Activated CD8-positive, alpha-beta memory T cell treated with anti-CD3 and anti-CD28 coated beads for 4 hours (primary cell): Measurements from ENCODE around the gene UEVLD.
A peak's percentile ranks its signal among the peaks of the same experiment; 100 is the strongest.

Experiments used
- DNase-seq, 2 donors: peaks; one replicate each; pipeline ENCODE4 v3.0.0-alpha.2; 2020; ENCODE audit warnings: low read depth in 2 of 2

UEVLD gene

GRCh38 chr11:18581825-18582224, 6.7 kb downstream of the UEVLD start:
- no peak for DNase-seq

- DNase-seq, result no peak
Measured at GRCh38 chr11:18580113-18580766, 8.3 kb downstream of the UEVLD start.

DNA sequence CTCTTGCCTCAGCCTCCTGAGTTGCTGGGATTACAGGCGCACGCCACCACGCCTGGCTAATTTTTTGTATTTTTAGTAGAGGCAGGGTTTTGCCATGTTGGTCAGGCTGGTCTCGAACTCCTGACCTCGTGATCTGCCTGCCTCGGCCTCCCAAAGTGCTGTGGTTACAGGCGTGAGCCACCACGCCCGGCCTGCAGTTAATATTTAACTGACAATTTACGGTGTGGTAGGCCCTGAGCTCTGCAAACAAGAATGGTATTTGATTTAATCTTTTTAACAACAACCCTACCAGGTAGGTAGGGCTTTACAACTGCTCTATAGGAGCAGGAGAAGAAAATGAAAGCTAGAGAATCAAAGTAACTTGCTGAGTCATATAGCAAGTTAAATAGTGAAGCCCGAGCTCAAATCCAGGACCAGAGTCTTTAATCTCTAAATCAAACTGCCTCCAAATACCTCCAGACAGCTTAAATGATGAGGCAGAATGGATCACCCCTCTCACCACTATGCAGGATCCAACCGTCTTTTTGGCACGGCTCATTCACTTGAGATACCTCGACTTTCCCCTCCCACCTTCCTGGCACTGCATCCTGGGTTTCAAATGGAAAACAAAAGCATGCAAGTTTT, 9.4 kb downstream of the UEVLD start:
- DNase-seq, result no peak

DNA sequence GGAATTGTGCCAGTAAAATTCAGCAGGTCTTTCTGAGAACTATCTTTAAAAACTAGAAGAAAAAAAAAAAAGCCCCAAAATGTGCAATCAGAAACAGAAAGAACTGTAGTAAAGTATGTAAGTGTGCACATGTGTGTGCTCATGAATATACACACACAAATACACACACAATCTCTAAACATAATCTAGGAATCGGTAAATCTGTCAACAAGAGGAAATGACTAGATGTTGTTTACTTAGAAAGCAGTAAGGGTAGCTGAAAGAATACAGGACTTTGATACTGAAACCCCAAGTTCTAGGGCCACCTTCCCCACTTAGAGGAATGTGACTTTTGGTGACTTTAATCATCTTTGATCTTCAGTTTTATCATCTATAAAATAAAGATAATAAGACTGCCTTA, 13.2 kb downstream of the UEVLD start:
- DNase-seq, result no peak

GRCh38 chr11:18567081-18567480, 21.5 kb downstream of the UEVLD start:
- DNase-seq, result no peak

GRCh38 chr11:18566406-18566805, 22.1 kb downstream of the UEVLD start:
- DNase-seq, result no peak

GRCh38 chr11:18564149-18564548, 24.4 kb downstream of the UEVLD start:
- DNase-seq, result no peak

DNA sequence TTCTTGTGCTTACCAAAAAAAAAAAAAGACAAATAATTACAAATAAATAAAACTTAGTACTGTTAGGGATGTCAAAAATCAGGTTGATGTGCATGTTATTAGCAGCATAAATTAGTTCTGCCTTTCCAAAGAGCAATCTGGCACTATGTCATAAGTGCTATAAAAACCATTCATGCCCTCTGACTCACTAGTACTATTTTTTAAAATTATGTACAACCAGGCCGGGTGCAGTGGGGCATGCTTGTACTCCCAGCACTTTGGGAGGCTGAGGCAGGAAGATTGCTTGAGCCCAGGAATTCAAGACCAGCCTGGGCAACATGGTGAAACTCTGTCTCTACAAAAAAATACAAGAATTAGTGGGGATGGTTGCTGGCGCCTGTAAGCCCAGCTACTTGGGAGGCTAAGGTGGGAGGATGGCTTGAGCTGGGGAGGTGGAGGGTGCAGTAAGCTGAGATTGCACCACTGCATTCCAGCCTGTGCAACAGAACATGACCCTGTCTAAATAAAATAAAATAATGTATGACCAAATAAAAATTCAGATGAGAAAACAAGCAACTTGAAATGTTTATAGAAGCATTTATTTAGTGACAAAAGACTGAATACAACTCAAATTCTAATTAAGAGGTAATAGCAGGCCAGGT, 25.3 kb downstream of the UEVLD start:
- DNase-seq, result no peak

DNA sequence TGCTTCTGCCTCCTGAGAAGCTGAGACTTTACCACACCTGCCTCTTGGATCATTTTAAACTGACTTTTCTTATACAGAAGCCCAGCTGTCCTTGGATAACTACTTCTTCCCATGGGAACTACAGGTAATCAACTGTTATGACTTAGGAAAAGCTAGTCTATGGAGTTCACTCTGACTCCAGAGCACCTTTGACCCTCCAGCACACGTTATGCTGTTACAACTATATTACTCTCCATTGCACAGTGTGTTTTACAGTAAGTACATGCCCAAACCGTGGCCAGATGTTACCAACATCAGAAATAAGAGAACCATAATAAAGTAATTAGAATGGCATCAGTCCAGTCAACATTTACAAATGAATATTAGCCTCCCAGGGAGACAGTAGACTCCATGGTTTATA, 40.5 kb downstream of the UEVLD start:
- DNase-seq, result no peak

DNA sequence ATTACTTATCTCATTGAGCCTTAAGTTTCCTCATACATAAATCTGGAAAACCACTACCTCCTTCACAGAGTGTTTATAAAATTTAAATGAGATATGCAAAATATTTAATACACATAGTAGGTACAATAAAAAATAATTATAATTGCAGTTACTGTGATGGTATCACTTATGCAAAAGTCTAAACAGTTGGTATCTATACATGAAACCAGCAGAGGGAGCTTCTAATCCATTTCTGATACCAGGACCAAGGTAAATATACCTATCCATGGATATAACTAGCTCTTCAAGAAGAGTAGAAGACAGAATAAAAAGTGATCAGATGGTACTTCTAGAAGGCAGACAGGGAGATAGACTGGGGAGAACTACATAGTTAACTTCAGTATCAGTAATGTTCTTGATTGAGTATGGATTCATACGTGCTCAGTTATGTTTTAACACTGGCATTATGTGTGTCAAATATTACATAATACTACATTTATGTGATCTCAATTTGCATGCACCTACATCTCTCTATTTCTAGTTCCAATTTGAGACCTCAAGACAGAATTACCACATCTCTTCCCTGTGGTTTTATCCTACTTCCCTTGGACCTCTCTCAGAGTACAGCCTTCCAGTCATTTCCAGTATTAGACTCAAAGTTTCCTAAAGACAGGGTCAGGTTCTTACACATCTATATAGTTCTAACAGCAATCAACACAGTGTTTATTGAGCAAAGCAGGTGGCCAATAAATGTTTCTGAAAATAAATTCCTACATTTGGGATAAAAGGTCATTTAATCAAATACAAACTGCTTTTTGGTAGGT, 48.1 kb downstream of the UEVLD start:
- DNase-seq, result no peak

DNA sequence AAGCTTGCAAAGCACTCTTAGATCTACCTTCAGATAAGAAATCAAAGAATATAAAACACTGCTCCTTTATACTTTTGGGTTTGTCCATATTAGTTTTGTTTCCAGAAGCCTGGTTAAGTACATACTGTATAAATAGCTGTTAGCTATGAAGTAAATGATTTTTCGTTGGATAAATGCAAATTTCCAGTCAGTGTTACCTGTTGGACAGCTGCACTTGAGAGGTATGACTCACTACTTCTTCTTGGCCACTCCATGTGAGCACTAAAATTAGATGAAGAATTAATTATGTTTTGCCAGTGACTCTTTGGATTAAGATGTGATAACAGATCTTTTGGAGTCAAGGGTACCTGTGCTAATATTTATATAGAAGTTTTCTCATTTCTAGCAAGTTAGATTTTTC, 52.3 kb downstream of the UEVLD start:
- DNase-seq, result no peak

DNA sequence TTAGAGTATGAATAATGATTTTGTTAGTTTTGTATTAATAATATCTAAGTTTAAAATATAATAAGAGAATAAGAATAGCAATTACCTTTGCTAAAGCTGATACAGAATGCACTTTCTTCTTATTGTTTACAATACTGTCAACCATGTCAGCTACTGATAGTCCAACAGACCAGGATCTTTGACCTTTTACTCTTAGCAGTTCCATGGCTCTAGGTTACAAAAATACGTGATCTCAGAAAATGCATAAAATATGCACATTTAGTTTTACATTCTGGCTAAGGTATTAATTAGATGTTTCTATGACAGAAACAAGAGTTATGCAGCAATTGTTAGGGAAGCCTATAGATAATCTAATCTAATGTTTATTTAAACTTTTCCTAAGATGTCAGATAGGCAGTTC, 54.3 kb downstream of the UEVLD start:
- DNase-seq, result no peak

GRCh38 chr11:18533365-18533764, 55.2 kb downstream of the UEVLD start:
- DNase-seq, result no peak

DNA sequence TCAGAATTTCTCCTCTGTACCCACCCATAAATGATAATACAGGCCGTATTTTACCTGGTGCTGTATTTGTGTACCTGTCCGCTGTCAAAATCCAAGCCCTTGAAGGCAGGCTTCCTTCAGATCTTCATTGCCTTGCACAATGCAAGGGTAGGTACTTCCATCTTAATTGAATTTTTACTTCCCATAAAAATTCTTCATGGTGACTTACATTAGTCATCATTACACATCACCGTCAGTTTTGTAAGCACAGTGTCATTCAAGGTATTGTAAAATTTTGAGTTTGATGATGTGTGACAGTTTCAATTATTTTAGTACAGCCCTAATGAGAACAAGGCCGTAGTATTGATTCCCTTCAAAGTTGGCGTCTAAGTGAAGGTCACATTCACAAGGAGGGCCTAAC, 61.0 kb downstream of the UEVLD start:
- no peak for DNase-seq

DNA sequence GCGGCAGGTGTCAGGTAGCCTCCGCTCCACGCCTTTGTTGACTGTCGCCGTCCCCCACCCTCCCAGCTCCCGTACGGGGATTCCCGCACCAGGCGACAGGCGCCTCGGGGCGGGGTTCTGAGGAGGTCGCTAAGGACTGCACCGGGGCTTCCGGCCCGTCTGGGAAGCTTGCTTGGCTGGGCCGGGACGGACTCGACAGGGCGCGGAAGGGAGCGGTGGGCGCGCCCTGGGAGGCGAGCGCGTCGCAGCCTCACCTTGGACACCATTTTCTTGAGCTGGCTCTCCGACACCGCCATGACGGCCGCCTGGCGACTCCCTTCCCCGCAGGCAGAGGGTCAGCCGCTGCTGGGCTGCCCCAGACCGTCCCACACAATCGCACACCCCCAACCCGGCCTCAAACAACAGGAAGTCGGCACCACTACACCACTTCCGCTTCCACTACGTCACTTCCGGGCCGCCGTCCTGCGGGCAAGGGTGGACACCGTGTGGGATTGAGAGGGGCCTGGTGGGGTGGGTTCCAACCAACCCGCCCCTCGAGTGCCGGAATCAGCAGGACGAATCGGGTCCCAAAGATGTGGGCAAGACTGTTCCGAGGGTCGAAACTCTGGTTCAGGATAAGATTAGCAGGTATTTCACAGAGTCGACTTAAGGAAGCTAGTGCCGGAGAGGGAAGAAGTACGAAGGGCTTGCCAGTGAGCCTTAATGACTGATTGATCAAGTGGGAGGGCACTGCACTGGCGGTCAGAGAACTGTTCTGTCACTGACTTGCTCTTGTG, 61.8 kb downstream of the UEVLD start, which contains the start of gene TSG101:
Gene TSG101, minus strand, starts transcription at position 422 of the 776 bp plus-strand sequence. Its CDS starts 126 bp downstream, at position 296.
- DNase-seq, result peak; percentile 90 to 91

- no peak for DNase-seq
Measured at GRCh38 chr11:18526130-18526520, 62.4 kb downstream of the UEVLD start.

- DNase-seq, result no peak
Measured at GRCh38 chr11:18524248-18524647, 64.3 kb downstream of the UEVLD start.

DNA sequence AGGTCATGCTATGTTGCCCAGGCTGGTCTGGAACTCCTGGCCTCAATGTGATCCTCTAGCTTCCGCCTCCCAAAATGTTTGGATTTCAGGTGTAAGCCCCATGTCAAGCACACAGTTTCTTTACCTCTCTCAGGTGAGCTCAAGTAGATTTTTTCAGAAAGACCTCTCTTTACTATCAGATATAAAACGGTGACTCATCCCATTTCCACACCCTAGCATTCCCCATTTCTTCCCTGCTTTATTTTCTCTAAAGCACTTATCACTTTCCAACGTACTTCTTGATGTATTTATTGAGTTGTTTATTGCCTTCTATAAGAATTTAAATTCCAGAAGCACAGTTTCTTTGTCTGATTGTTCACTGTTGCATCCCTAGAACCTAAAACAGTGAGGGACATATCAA, 65.5 kb downstream of the UEVLD start:
- no peak for DNase-seq

DNA sequence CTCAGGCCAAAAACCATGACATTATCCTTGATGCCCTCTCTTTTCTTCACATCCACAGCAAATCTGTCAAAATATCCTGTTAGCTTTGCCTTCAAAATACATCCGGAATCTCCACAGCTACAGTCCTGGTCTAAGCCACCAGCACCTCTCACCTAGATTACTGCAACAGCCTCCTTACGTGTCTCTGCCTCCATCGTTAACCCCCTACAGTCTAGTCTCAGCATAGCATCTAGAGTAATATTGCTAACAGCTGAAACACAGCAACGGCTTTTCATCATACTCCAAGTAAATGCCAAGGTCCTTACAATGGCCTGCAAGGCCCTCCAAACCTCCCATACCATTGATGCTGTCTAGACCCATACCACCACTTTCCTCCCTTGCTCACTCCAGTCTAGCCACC, 66.1 kb downstream of the UEVLD start:
- no peak for DNase-seq

DNA sequence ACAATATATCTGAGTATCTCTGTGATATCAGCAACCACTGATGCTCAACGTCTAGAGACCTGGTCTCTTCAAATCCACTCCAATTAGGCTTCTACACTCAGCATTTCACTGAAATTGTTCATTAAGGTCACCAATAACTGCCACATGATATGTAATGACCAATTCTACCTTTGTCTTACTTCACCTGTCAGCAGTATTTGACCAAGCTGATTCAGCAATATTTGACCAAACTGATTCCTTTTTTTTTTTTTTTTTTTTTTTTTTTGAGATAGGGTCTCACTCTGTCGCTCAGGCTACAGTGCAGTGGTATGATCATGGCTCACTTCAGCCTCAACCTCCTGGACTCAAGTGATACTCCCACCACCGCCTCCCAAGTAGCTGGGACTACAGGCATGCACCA, 67.4 kb downstream of the UEVLD start:
- no peak for DNase-seq

GRCh38 chr11:18502352-18502751, 86.2 kb downstream of the UEVLD start:
- DNase-seq, result no peak

DNA sequence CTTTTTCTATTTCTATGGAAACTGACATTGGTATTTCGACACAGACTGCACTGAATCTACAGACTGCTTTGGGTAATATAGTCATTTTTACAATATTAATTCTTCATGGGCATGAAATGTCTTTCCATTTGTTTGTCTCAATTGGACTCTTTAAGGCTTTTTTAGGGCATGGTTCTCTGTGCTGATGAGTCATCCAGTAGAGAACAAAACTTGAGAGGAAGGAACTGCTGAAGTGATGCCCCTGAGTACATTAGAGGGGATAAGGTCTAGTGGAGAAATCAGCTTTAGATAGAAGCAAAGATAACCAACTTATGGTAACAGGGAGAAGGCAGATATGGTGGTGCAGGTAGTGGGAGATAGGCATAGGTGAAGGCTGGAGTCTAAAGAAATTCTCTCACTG, 86.9 kb downstream of the UEVLD start:
- no peak for DNase-seq
